OCI-LY3 (cell line): ENCODE results near the gene PRCC.

Source experiments
- H2AFZ ChIP-seq: fragments of 200-600, 300-600 bp; shearing (Covaris generic); 2 replicates; pipeline ENCODE4 v1.6.0; 2014; ENCODE audit warnings: antibody characterized with exemption, low read depth, low read length
- H3K27ac ChIP-seq: fragments of 200-600, 300-600 bp; sonication (generic); 2 replicates; pipeline ENCODE4 v1.5.1; 2014; ENCODE audit warnings: mild to moderate bottlenecking, low read length, moderate library complexity, mixed read lengths
- H3K27me3 ChIP-seq: fragments of 200-600, 300-600 bp; sonication (generic); 2 replicates; pipeline ENCODE4 v1.6.1; 2014; ENCODE audit warnings: low read depth, low read length, mixed read lengths
- H3K36me3 ChIP-seq: fragments of 200-600, 300-600 bp; sonication (generic); replicated peaks from 2 replicates; pipeline ENCODE3; 2014; ENCODE audit warnings: low read depth, low read length, mixed read lengths
- H3K4me1 ChIP-seq: fragments of 300-600, 200-600 bp; sonication (generic); 2 replicates; pipeline ENCODE4 v1.6.1; 2014; ENCODE audit warnings: low read length, mixed read lengths
- H3K4me2 ChIP-seq: fragments of 200-600, 300-600 bp; sonication (generic); 2 replicates; pipeline ENCODE4 v1.6.1; 2014; ENCODE audit warnings: low read length, mixed read lengths
- H3K4me3 ChIP-seq: fragments of 300-600, 200-600 bp; sonication (generic); 2 replicates; pipeline ENCODE4 v1.5.1; 2014; ENCODE audit warnings: antibody characterized with exemption, mild to moderate bottlenecking, low read length, moderate library complexity
- H3K79me2 ChIP-seq: fragments of 300-600, 200-600 bp; shearing (Covaris generic); 2 replicates; pipeline ENCODE4 v1.6.1; 2014; ENCODE audit warnings: mild to moderate bottlenecking, low read length, mixed read lengths
- H3K9ac ChIP-seq: fragments of 300-600, 200-600 bp; shearing (Covaris generic); 2 replicates; pipeline ENCODE4 v1.6.0; 2014; ENCODE audit warnings: mild to moderate bottlenecking, low read length, moderate library complexity
- H3K9me3 ChIP-seq: fragments of 200-600, 300-600 bp; shearing (Covaris generic); 2 replicates; pipeline ENCODE4 v1.6.1; 2014; ENCODE audit warnings: low read length, mixed read lengths; ENCODE audit not compliant: insufficient read depth
- H4K20me1 ChIP-seq: fragments of 200-600, 300-600 bp; sonication (generic); 2 replicates; pipeline ENCODE4 v1.6.1; 2016; ENCODE audit warnings: low read length, mixed read lengths; ENCODE audit not compliant: insufficient read depth
- CTCF ChIP-seq: fragments of 200-600, 300-600 bp; sonication (generic); IDR thresholded peaks from 2 replicates; pipeline ENCODE4 v1.5.1; 2014; ENCODE audit warnings: antibody characterized with exemption, low read length, low read depth
- EZH2phosphoT487 ChIP-seq: fragments of 200-600 bp; shearing (Covaris generic); IDR thresholded peaks from 2 replicates; pipeline ENCODE4 v1.6.1; 2018; ENCODE audit warnings: antibody characterized with exemption, mixed run types, low read depth

The PRCC gene

DNA sequence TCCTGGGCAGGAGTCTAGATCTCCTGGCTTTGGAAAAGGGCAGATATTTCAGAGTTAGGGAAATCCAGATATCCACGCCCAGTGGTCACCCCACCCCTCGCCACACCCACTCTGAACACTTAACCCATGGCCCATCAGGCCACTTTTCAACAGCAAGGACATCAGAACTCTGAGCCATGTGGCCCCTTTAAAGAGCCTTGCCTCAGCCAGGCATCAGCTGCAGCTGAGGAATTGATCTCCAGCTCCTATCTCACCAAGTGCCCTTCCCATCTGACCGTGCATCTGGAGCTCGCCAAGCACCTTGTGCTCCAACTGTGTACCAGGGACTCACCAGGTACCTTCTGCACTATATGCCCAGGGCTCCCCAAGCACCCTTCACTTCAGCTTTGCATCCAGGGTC, 69.6 kb downstream of the PRCC start:
- H3K9ac ChIP-seq = peak overlapping the region; percentile 25; the same call in 1 of the 2 replicates

DNA sequence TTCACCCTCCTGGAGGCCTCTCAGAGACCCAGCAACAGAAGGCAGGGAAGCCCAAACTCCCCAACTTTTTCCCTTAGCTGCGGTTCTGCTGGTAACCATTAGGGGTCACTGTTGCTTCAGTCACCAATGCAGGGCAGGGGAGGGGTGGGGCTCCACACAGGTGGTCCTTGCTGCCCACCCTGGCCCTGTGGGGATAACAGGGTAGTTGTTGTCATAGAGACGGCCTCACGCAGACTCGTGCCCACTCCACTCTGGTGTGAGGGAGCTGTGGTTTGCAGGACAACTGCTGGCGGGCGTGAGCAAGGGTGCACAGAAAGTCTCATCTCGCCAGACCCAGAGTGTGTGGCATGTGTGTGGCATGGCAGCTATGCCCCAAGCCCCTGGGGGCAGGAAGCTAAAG, 71.6 kb downstream of the PRCC start:
- H3K79me2 ChIP-seq = no peaks in the 10 kb centered on the region
- no peak overlapping the region for H2AFZ ChIP-seq
- H3K4me3 ChIP-seq = peak overlapping the region; percentile 44
- no peaks in the 10 kb centered on the region for H3K27me3 ChIP-seq
- no peak overlapping the region for H3K27ac ChIP-seq
- H3K36me3 ChIP-seq = no peaks in the 10 kb centered on the region
- H3K4me2 ChIP-seq = peak overlapping the region; percentile 66
- no peak for TF ChIP-seq EZH2phosphoT487
- TF ChIP-seq CTCF = peak; percentile 97
- no peaks in the 10 kb centered on the region for H4K20me1 ChIP-seq
- H3K9ac ChIP-seq = no peak overlapping the region
- H3K4me1 ChIP-seq = peaks cover 59% of the 10 kb centered on the region
- H3K9me3 ChIP-seq = no peaks in the 10 kb centered on the region

More for the DNA sequence above, 69.6 kb downstream of the PRCC start:
- no peaks in the 10 kb centered on the region for H3K36me3 ChIP-seq
- H2AFZ ChIP-seq = no peak overlapping the region
- H3K27ac ChIP-seq = peak overlapping the region; percentile 53; the same call in 1 of the 2 replicates
- no peaks in the 10 kb centered on the region for H3K27me3 ChIP-seq
- H3K4me3 ChIP-seq = no peak overlapping the region
- no peaks in the 10 kb centered on the region for H3K9me3 ChIP-seq
- no peaks in the 10 kb centered on the region for H4K20me1 ChIP-seq
- H3K4me1 ChIP-seq = peaks cover 65% of the 10 kb centered on the region
- H3K4me2 ChIP-seq = peak overlapping the region; percentile 80
- H3K79me2 ChIP-seq = no peaks in the 10 kb centered on the region
- TF ChIP-seq EZH2phosphoT487 = no peak
- TF ChIP-seq CTCF = no peak

DNA sequence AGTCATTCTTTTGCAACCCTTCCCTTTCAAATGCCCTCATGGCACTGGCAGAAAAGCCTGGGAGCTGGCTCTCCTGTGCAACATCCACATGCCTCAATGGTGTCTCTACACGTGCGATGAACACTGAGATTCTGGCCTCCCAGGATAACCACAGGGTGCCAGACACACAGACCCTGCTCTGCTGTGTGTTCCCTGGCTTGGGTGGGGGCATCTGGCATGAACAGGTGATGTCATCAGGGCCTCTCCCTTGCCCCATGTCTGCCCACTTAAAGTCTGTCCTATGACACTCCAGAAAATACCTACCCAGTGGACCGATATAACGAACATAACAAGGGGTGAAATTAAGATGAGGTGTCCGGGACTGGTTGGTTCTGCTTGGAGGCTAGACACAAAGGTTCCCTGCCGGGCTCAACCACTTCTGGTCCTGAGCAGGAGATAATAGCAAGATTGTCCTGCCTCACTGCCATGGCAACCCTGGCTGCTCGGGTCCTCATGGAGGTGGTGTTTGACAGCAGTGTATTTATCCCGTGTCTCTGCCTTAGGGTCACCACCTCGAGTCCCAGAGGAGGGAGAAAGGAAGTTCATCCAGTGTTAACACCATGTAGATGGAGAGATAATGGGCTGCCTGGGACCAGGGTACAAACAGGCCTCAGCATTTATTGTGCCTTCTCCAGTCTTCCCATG, 72.2 kb downstream of the PRCC start:
- Histone ChIP-seq H4K20me1 (no peaks in the 10 kb centered on the region), H3K9me3 (no peaks in the 10 kb centered on the region), H3K4me2 (peak overlapping the region; percentile 66), H3K79me2 (no peaks in the 10 kb centered on the region), H3K36me3 (no peaks in the 10 kb centered on the region), H3K4me1 (peaks cover 53% of the 10 kb centered on the region), H3K4me3 (no peak overlapping the region), H3K27ac (no peak overlapping the region), H2AFZ (no peak overlapping the region), H3K27me3 (no peaks in the 10 kb centered on the region), H3K9ac (no peak overlapping the region)
- TF ChIP-seq EZH2phosphoT487 (no peak), CTCF (no peak)

GRCh38 chr1:156840186-156840897, 73.0 kb downstream of the PRCC start:
- no peak overlapping the region for H2AFZ ChIP-seq
- no peaks in the 10 kb centered on the region for H3K9me3 ChIP-seq
- no peak overlapping the region for H3K4me2 ChIP-seq
- no peaks in the 10 kb centered on the region for H3K79me2 ChIP-seq
- H3K27me3 ChIP-seq = no peaks in the 10 kb centered on the region
- H3K36me3 ChIP-seq = no peaks in the 10 kb centered on the region
- no peaks in the 10 kb centered on the region for H4K20me1 ChIP-seq
- H3K4me3 ChIP-seq = no peak overlapping the region
- H3K27ac ChIP-seq = no peak overlapping the region
- H3K9ac ChIP-seq = no peak overlapping the region
- TF ChIP-seq EZH2phosphoT487 (no peak), CTCF (no peak)
- peaks cover 46% of the 10 kb centered on the region for H3K4me1 ChIP-seq
